Measurements from ENCODE around the gene ATP6V0C. TPM values are rescaled to one million over a fixed set of nuclear protein-coding genes. Genes with fewer than 3 reads are reported as not detected.
"Not testable (repeated sequence)": the region's sequence is repeated elsewhere in the genome, so short reads cannot be mapped to it uniquely, and the experiment has no call there.

The ATP6V0C gene
- total RNA-seq, 1 donor from 2014 or later: 5.5 TPM

DNA sequence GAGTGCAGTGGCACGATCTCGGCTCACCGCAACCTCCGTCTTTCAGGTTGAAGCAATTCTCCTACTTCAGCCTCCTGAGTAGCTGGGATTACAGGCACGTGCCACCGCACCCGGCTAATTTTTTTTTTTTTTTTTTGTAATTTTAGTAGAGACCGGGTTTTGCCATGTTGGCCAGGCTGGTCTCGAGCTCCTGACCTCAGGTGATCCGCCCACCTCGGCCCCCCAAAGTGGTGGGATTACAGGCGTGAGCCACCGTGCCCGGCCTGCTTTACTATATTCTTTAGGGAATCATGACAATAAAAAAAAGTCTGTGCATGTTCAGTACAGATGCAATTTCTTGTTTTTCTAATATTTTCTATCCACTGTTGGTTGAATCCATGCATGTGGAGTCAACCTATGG is 30.0 kb downstream of the ATP6V0C start:
- DNase-seq (ENCODE audit: low read depth in 2 of 2): not testable (repeated sequence)

DNA sequence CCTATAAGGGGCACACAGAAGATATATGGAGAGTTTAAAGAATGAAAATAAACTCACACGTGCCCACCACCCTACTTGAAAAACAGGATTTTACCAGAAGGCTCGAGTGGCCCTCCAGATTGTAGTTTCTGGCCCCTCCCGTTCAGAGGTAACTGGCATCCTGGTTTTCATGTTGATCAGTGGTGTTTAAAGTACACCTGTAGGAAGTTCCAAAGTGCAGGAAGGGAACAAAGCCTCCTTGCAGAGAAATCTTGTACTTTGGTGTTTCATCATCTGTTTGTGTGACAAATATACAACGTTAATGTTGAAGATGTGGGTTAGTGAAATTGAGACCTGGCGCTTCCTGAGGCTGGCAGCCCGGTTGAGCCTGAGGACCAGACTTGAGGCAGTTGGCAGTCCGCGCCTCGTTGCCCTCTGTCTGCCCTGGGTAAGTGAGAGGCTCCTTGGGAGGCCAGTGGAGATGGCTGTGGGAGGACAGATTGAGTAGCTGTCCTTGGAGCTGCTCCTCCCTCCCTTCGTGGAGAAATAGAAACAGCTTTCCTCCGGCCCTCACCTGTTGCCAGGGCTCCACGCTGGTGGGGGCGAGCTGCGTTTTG is 36.6 kb downstream of the ATP6V0C start:
- not testable (repeated sequence) for DNase-seq (ENCODE audit: low read depth in 2 of 2)

DNA sequence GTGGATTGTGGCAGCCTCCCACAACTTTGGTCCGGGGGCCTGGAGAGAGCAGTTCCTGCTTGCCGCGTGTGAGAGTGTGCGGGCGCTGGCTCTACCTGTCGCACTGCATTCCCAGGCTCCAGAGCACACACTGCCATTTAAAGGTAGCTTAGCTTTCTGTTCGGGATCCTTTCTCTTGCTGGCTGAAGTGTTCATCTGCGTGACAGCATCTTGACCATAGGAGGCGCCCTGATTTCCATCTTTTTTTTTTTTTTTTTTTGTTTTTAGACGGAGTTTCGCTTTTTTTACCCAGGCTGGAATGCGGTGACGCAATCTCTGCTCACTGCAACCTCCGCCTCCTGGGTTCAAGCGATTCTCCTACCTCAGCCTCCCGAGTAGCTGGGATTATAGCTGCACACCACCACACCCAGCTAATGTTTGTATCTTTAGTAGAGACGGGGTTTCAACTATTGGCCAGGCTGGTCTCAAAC is 37.7 kb downstream of the ATP6V0C start:
- DNase-seq (ENCODE audit: low read depth in 2 of 2): not testable (repeated sequence)

DNA sequence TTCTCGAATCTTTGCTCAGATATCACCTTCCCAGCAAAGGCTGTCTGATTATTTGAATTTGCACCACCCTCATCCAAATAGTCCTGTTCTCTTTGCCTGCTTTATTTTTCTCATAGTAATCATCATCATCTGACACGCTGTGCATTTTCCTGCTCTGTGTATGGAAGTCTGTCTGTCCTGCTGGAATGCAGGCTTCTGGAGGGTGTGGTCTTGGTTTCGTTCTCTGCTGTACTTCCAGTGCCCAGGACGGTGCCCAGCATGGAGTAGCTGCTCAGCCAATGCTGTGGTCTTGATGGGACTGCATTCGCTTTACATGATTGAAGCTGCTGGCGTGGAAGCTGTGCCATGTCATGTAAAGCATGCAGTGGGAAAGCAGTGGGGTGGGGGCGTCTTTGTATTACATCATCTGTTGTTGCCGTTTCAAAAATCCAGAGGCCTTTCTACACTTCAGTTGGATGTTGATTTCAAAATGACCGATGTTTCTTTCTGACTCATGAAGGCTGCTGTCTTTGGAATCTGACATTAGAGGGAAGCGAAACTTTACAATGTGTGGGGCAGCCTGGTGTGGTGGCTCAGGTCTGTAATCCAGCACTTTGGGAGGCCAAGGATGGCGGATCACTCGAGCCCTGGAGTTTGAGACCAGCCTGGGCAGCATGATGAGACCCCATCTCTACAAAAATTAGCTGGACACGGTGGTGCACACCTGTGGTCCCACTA is 41.1 kb downstream of the ATP6V0C start:
- not testable (repeated sequence) for DNase-seq (ENCODE audit: low read depth in 2 of 2)

DNA sequence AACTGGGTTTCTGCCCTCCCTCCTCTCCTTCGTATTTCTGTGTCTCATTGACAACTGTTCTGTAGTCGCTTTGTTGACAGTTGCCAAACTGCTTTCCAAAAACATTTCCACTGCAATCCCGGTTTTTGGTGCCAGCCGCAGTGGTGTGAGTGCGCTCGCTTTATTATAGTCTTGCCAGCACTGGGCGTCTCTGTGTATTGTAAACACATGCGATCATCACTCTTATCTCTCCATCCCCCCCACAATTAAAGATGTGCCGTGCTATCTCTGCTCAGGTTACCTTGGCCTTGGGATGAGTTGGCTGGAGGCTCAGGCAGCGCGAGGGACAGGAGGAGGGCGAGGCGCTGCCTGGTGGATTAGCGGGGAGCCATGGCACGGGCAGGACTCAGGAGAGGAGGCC is 43.4 kb downstream of the ATP6V0C start:
- DNase-seq (ENCODE audit: low read depth in 2 of 2): not testable (repeated sequence)

DNA sequence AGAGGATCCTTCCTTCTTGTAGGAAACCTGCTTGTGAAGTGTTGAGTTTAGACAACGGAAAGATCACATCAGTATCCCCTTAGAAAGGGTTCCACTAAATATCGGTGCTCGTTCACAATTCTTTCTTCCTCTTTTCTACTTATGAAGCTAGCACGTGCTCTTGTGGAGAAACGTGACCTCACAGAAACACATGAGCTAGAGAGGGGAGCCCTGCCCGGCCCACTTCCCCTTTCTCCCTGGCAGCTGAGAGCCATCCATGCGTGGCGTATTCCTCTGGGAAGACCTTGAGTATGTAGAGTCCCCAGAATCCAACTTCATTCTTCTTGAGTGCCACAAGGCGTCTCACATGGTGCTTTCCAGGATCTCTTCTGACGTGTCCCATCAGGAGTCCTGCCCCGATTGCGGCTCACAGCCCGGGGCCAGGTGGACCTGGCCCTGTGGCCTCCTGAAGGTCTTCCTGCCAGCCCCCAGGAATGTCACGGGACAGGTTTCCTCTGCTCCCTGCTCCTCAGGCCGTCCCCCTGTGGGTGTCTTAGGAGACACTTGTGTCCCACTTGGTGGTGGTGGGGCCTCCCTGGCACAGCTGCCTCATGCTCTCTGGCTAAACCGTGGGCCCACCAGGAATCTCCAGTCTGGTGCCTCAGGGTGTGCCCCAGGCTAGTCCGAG is 46.5 kb downstream of the ATP6V0C start:
- not testable (repeated sequence) for DNase-seq (ENCODE audit: low read depth in 2 of 2)

DNA sequence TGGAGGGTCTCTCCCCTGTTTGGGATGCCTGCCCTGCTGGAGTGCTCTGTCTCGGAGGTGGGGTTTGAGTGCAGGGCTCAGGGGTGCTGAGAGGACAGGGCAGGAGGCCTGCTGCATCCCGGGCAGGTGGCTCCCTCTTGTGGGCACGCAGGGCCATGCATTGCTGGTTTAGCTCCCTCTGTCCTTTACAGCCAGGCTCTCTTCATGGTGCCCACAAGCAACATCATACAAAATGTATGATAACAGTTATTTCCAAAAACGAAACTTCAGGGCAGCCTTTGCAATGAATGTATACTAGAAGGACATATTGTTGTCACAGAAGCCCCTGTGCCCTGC is 47.0 kb downstream of the ATP6V0C start:
- DNase-seq (ENCODE audit: low read depth in 2 of 2): not testable (repeated sequence)

DNA sequence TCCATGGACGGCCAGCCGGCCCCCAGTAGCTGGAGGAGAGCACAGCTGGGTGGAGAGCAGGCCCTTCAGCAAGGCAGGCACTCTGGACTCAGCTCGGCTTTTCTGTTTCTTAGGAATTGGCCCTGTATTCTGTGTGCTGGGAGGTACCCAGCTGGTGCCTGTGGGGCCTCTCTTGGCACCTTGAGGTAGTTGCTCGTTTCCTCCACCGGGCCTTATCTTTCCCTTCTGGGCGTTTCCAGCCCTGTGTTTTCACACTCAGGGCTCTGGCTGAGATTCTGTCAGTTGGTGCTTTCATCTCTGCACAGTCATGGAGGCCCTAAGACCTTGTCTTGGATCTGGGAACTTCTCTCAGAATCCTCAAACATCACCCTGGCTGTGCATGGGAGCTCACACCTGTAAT is 53.8 kb downstream of the ATP6V0C start:
- DNase-seq (ENCODE audit: low read depth in 2 of 2): not testable (repeated sequence)

DNA sequence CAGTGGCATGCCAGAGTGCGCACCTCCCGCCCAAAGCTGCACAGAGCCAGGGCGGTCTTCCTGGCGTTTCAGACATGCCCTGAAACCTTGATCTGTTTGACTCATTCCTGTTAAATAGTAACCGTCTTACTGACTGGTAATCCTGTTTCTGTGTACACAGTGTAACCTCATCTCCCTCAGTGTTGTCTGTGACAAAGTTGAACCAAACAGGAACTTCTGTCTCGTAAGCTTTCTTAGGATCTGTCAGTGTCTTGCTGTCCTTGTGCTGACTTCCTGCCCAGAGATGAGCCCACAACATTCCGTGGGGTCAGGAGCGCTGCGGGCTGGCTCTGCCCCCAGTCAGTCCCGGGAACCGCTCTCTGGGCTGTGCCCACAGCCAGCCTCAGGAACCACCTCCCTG is 54.8 kb downstream of the ATP6V0C start:
- not testable (repeated sequence) for DNase-seq (ENCODE audit: low read depth in 2 of 2)

Other genes starting within 250 kb of the ATP6V0C start
- gene RNPS1, start 245.8 kb upstream of the ATP6V0C start, total RNA-seq: 37.2 and 60.6 TPM in 2 replicates
- gene ABCA3, start 173.2 kb upstream of the ATP6V0C start, total RNA-seq: 21.4 and 30.3 TPM in 2 replicates
- gene CCNF, start 84.5 kb upstream of the ATP6V0C start, total RNA-seq: 16.4 and 26.7 TPM in 2 replicates
- 3.7 and 3.8 TPM in 2 replicates for gene TEDC2, start 53.8 kb upstream of the ATP6V0C start, total RNA-seq
- gene NTN3, start 42.7 kb upstream of the ATP6V0C start, total RNA-seq: under 0.01 and 0.13 TPM in 2 replicates
- 7.3 and 10.0 TPM in 2 replicates for gene TBC1D24, start 38.8 kb upstream of the ATP6V0C start, total RNA-seq
- gene AMDHD2, start 6.4 kb downstream of the ATP6V0C start, total RNA-seq: 30.0 and 59.0 TPM in 2 replicates
- gene CEMP1, start 17.5 kb downstream of the ATP6V0C start, total RNA-seq: not detected in 2 replicates
- gene PDPK1, start 24.1 kb downstream of the ATP6V0C start, total RNA-seq: 12.8 and 17.1 TPM in 2 replicates
- gene KCTD5, start 168.6 kb downstream of the ATP6V0C start, total RNA-seq: 14.4 and 19.3 TPM in 2 replicates
- 0.13 and 0.25 TPM in 2 replicates for gene PRSS27, start 206.3 kb downstream of the ATP6V0C start, total RNA-seq
- gene SRRM2, start 238.7 kb downstream of the ATP6V0C start, total RNA-seq: 23.0 and 48.4 TPM in 2 replicates

Measured in dermis microvascular lymphatic vessel endothelial cell (primary cell).